Measurements from ENCODE around the gene WNT3A.

Gene WNT3A

GRCh38 chr1:228003461-228004330, 3.1 kb upstream of the WNT3A start:
- CTCF ChIA-PET, result interaction anchor here (0.7 to 2.2 kb wide), 10 partner anchors 9 to 511 kb away, joined by 3 to 8 read pairs (median 3); partner anchors contain the start of gene IBA57
- DNase-seq (ENCODE audit: extremely low spot score), result peak; percentile 7
- POLR2A ChIA-PET, result no interaction called here
- no peak for TF ChIP-seq CTCF (IDR thresholded peaks at IDR 0.05; ENCODE audit: control extremely low read depth, extremely low read depth, low read depth, missing control alignments)

- peak; percentile 76 for DNase-seq (ENCODE audit: extremely low spot score)
- CTCF ChIA-PET, result interaction anchor here (0.7 to 2.2 kb wide), 7 partner anchors 9 to 512 kb away, joined by 3 to 8 read pairs (median 4); partner anchors contain the start of gene IBA57
- TF ChIP-seq CTCF (IDR thresholded peaks at IDR 0.05; ENCODE audit: control extremely low read depth, extremely low read depth, low read depth, missing control alignments), result peak; percentile 61
- POLR2A ChIA-PET, result no interaction called here
Measured at GRCh38 chr1:228004331-228004855, 2.4 kb upstream of the WNT3A start.

GRCh38 chr1:228004856-228005462, 1.8 kb upstream of the WNT3A start:
- ChIA-PET CTCF (interaction anchor here (1.0 to 2.2 kb wide), 5 partner anchors 69 to 513 kb away, joined by 3 to 8 read pairs (median 7); partner anchors contain the start of gene IBA57), POLR2A (no interaction called here)
- DNase-seq (ENCODE audit: extremely low spot score), result no peak
- no peak for TF ChIP-seq CTCF (IDR thresholded peaks at IDR 0.05; ENCODE audit: control extremely low read depth, extremely low read depth, low read depth, missing control alignments)

- ChIA-PET POLR2A (no interaction called here), CTCF (interaction anchor here (1.6 to 1.9 kb wide), 2 partner anchors 85 to 160 kb away, joined by 7 to 8 read pairs; partner anchors contain the start of gene IBA57)
- DNase-seq (ENCODE audit: extremely low spot score), result peak; percentile 22
- TF ChIP-seq CTCF (IDR thresholded peaks at IDR 0.05; ENCODE audit: control extremely low read depth, extremely low read depth, low read depth, missing control alignments), result no peak
Measured at GRCh38 chr1:228005511-228006033, 1.2 kb upstream of the WNT3A start.

- ChIA-PET POLR2A (no interaction called here), CTCF (no interaction called here)
- no peak for TF ChIP-seq CTCF (IDR thresholded peaks at IDR 0.05; ENCODE audit: control extremely low read depth, extremely low read depth, low read depth, missing control alignments)
- peak; percentile 15 for DNase-seq (ENCODE audit: extremely low spot score)
Measured at GRCh38 chr1:228006034-228006785, 588 bp upstream of the WNT3A start.

Measured in GM10248 (cell line).